RWPE2 (cell line): ENCODE data around the gene GPR65.

ENCODE experiments used
- ATAC-seq: fragments of 200-7000 bp; cut with Tn5 transposase; 3 replicates; pipeline ENCODE4 v1.9.1; 2021; ENCODE audit warnings: low read depth
- DNase-seq: peaks from one replicate; pipeline ENCODE4 v3.0.0-alpha.2; 2020; ENCODE audit warnings: low spot score
- H3K27ac ChIP-seq: fragments of 450-650 bp; 2 replicates; pipeline ENCODE4 v1.5.1; 2017; ENCODE audit warnings: mild to moderate bottlenecking; ENCODE audit not compliant: poor library complexity, severe bottlenecking
- H3K27me3 ChIP-seq: fragments of 250-450 bp; sonication (Bioruptor Pico); 2 replicates; pipeline ENCODE4 v1.5.1; 2021; ENCODE audit warnings: mild to moderate bottlenecking, moderate library complexity; ENCODE audit not compliant: insufficient read depth, poor library complexity, severe bottlenecking
- H3K36me3 ChIP-seq: fragments of 250-450 bp; sonication (Bioruptor Pico); 2 replicates; pipeline ENCODE4 v1.5.1; 2020; ENCODE audit warnings: low read depth, mild to moderate bottlenecking, moderate library complexity
- H3K4me1 ChIP-seq: fragments of 250-450 bp; sonication (Bioruptor Pico); 2 replicates; pipeline ENCODE4 v1.5.1; 2021; ENCODE audit warnings: mild to moderate bottlenecking, moderate library complexity; ENCODE audit not compliant: insufficient read depth, poor library complexity, severe bottlenecking
- H3K4me3 ChIP-seq: fragments of 250-450 bp; sonication (Bioruptor Pico); 2 replicates; pipeline ENCODE4 v1.5.1; 2021; ENCODE audit warnings: mild to moderate bottlenecking, moderate library complexity; ENCODE audit not compliant: severe bottlenecking
- H3K9me3 ChIP-seq: fragments of 250-450 bp; sonication (Bioruptor Pico); 2 replicates; pipeline ENCODE4 v1.5.1; 2021; ENCODE audit warnings: mild to moderate bottlenecking, moderate library complexity; ENCODE audit not compliant: severe bottlenecking
- TF ChIP-seq, protein P1 (sequence below): fragments of 450-650 bp; IDR thresholded peaks from one replicate; pipeline ENCODE4 v1.5.1; 2017; ENCODE audit warnings: mild to moderate bottlenecking, moderate library complexity; ENCODE audit not compliant: poor library complexity, severe bottlenecking

The GPR65 gene

DNA sequence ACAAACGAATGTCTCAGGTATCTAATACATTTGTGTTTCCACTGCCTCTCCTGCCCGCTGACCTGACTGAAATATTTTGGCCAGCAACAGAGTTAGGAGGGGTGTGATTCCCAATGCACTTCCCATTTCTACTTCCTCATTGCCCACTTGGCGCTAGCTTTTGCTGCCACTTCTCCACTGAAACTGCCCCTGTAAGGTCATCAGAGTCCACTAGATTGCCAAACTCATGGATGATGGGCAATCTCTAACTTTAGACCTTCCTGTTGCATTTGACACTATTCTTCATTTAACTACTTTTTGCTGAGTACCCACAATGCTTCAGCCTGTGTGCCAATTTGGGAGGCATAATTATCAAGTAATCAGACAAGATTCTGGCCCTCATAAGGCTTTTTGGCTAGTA, 40.8 kb downstream of the GPR65 start:
- TF ChIP-seq, protein P1, sequence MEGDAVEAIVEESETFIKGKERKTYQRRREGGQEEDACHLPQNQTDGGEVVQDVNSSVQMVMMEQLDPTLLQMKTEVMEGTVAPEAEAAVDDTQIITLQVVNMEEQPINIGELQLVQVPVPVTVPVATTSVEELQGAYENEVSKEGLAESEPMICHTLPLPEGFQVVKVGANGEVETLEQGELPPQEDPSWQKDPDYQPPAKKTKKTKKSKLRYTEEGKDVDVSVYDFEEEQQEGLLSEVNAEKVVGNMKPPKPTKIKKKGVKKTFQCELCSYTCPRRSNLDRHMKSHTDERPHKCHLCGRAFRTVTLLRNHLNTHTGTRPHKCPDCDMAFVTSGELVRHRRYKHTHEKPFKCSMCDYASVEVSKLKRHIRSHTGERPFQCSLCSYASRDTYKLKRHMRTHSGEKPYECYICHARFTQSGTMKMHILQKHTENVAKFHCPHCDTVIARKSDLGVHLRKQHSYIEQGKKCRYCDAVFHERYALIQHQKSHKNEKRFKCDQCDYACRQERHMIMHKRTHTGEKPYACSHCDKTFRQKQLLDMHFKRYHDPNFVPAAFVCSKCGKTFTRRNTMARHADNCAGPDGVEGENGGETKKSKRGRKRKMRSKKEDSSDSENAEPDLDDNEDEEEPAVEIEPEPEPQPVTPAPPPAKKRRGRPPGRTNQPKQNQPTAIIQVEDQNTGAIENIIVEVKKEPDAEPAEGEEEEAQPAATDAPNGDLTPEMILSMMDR = no peak
- Histone ChIP-seq H3K36me3 (no peaks in the 10 kb centered on the region), H3K27me3 (no peaks in the 10 kb centered on the region), H3K4me1 (peaks cover 3% of the 10 kb centered on the region), H3K4me3 (no peak overlapping the region), H3K27ac (no peak overlapping the region), H3K9me3 (no peaks in the 10 kb centered on the region)
- no peak for ATAC-seq
- no peak for DNase-seq

DNA sequence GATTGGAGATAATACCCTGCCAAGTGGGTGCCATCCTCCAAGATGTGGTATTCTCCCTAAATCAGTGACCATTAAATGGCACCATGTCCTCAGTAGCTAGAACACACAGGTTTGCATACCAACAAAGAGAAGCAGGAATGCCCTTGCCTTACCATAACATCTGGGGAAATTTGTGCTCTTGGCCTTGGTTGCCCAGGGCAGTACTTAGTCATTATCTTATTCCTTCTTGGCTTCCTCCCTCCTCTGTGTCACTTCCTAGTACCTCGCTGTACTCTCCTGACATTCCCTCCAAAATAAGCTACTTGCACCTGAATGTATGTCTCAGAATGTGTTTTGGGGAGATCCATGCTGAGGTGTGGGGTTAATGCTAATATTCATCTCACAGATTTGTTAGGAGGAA, 43.4 kb downstream of the GPR65 start:
- TF ChIP-seq, protein P1 = no peak
- H3K4me1 ChIP-seq = peaks cover 3% of the 10 kb centered on the region
- H3K36me3 ChIP-seq = no peaks in the 10 kb centered on the region
- H3K27ac ChIP-seq = no peak overlapping the region
- no peak overlapping the region for H3K4me3 ChIP-seq
- H3K9me3 ChIP-seq = no peaks in the 10 kb centered on the region
- ATAC-seq (peak; percentile 34; the same call in 1 of the 3 replicates), DNase-seq (no peak)
- H3K27me3 ChIP-seq = no peaks in the 10 kb centered on the region

DNA sequence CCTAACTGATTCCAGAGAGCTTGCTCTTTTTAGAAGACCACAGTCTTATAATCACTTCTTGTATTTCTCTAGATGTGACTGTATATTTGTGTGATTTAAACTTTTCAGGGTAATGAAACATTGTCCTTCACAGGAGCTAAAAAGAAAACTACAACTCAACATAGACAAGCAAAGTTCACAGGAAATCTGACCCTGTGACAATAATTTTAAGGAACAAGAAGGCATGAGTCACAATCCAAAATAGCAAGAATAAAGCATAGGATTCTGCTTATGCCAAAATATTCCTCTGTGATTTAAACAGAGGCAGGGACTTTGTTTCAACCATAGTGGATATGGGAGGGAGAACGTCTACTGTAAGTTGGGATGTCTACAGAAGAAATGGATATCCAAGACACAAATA, 44.3 kb downstream of the GPR65 start:
- no peaks in the 10 kb centered on the region for H3K9me3 ChIP-seq
- H3K4me1 ChIP-seq = peaks cover 3% of the 10 kb centered on the region
- DNase-seq (no peak), ATAC-seq (no peak)
- H3K36me3 ChIP-seq = no peaks in the 10 kb centered on the region
- no peaks in the 10 kb centered on the region for H3K27me3 ChIP-seq
- no peak overlapping the region for H3K4me3 ChIP-seq
- TF ChIP-seq, protein P1 = no peak
- no peak overlapping the region for H3K27ac ChIP-seq

DNA sequence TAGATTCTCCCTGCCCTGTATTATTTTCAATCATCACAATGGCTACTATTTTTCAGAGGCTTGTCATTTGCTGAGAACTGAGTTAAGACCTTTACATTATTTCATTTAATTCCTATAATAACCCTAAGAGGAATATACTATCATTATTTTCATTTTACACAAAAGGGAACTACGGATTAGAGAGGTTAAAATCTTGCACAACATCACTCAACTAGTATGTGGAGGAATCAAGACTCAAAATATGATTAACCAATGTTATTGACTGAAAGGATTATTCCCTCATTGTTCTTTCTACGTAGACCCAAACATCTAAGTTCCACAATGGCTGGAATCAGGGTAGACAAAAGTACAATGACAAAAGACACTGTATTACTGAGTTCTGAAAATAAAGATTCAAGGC, 45.0 kb downstream of the GPR65 start:
- peaks cover under 1% of the 10 kb centered on the region for H3K4me1 ChIP-seq
- TF ChIP-seq, protein P1 = no peak
- no peaks in the 10 kb centered on the region for H3K27me3 ChIP-seq
- no peaks in the 10 kb centered on the region for H3K36me3 ChIP-seq
- H3K9me3 ChIP-seq = no peaks in the 10 kb centered on the region
- H3K4me3 ChIP-seq = no peak overlapping the region
- no peak for ATAC-seq
- DNase-seq = no peak
- no peak overlapping the region for H3K27ac ChIP-seq

DNA sequence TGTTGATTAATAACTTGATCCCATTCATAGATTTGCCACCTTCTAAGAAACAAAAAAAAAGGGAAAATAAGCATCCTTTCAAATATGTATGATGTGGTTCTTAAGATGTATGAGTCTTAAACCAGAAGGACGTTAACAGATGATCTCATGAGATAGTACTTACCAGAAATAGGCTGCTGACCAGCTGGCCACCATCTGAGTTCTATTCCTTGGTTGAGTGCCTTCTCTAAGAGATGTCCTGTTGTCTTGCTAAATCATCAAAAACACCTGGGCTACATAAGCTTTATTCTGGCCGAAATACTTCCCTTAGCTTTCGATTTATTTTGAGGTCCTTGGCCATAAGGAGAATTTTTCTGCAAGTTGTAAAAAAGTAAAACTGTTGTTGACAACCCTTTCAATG, 55.6 kb downstream of the GPR65 start:
- Histone ChIP-seq H3K36me3 (no peaks in the 10 kb centered on the region), H3K27ac (no peak overlapping the region), H3K9me3 (no peaks in the 10 kb centered on the region), H3K4me1 (no peaks in the 10 kb centered on the region), H3K27me3 (no peaks in the 10 kb centered on the region), H3K4me3 (no peak overlapping the region)
- DNase-seq (no peak), ATAC-seq (no peak)
- TF ChIP-seq, protein P1 = no peak
